Body of pancreas (tissue), 4 donors: ENCODE data around the gene HTR1B. TPM values are rescaled to one million over a fixed set of nuclear protein-coding genes. Genes with fewer than 3 reads are reported as not detected.

Source experiments
- ATAC-seq: fragments of 150-250 bp; one replicate; pipeline ENCODE4 v1.9.1; 2016
- DNase-seq, 4 donors: peaks; one replicate each; pipeline ENCODE4 v3.0.0-alpha.2; 2019
- H3K27ac ChIP-seq, 4 donors: fragments of 200-600 bp; sonication (generic); 1 replicate in 3 of 4; 2 replicates in 1 of 4; pipeline versions ENCODE4 v1.5.1 to v1.6.1; 2016 to 2019; ENCODE audit warnings: mild to moderate bottlenecking in 1 of 4, mixed read lengths in 1 of 4, moderate library complexity in 1 of 4
- H3K27me3 ChIP-seq, 2 donors: fragments of 200-600 bp; sonication (generic); one replicate each; pipeline ENCODE4 v1.6.0; 2016; ENCODE audit warnings: mild to moderate bottlenecking in 1 of 2
- H3K36me3 ChIP-seq, 2 donors: fragments of 200-600 bp; sonication (generic); replicated peaks in 1 of 2; 2 replicates each; pipeline ENCODE4 v1.5.1; 2016; ENCODE audit warnings: low read depth in 2 of 2; ENCODE audit not compliant: insufficient read depth in 1 of 2
- H3K4me1 ChIP-seq: fragments of 200-600 bp; sonication (generic); one replicate; pipeline ENCODE4 v1.6.0; 2016
- H3K4me3 ChIP-seq, 2 donors: fragments of 200-600 bp; sonication (generic); 1 replicate in 1 of 2; 2 replicates in 1 of 2; pipeline ENCODE4 v1.5.1; 2016 to 2019
- H3K9me3 ChIP-seq, 3 donors: fragments of 200-600 bp; sonication (generic); 1 replicate in 2 of 3; 2 replicates in 1 of 3; pipeline ENCODE4 v1.5.1; 2016
- CTCF ChIP-seq, 7 experiments: fragments of 450-650 bp in 4 of 7; fragments of 200-600 bp in 3 of 7; sonication (generic) in 3 of 7; IDR thresholded peaks; one replicate each; pipeline ENCODE4 v1.5.1; 2016 to 2019; ENCODE audit warnings: antibody characterized with exemption in 7 of 7
- POLR2A ChIP-seq, 3 donors: fragments of 450-650 bp; IDR thresholded peaks; one replicate each; pipeline ENCODE4 v1.6.1; 2016; ENCODE audit warnings: antibody characterized with exemption in 3 of 3, mild to moderate bottlenecking in 2 of 3
- WGBS, 2 donors: methylation state at CpG; one replicate each; pipeline ENCODE4 v1.1.5; 2017; 5-methylcytosine and 5-hydroxymethylcytosine counted together
- intact Hi-C: fragments of 100-400 bp; cut with DNase I; formaldehyde crosslinking; loops from one replicate; pipeline ENCODE4 v1.15.1; 2023
- total RNA-seq, 2 donors: library from RNA; depleted of rRNA; stranded (reverse); fragments of >200 nt; gene quantifications; one replicate each; pipeline ENCODE4 v1.1.0, GENCODE V29; 2016

The HTR1B gene
- total RNA-seq, 2 donors from 2014 or later, result 0.52 TPM; not detected in 1

GRCh38 chr6:77457720-77458349 is 5.5 kb downstream of the HTR1B start:
- no peak overlapping the region for H3K4me3 ChIP-seq
- H3K27me3 ChIP-seq, result peaks cover 0 to 7% of the 10 kb centered on the region in 2 donors
- DNase-seq, result peak; percentile 65 to 84 (median 80)
- ATAC-seq, result peak; percentile 78
- no peaks in the 10 kb centered on the region for H3K36me3 ChIP-seq
- TF ChIP-seq CTCF (IDR thresholded peaks at IDR 0.05) (peak; percentile 49 to 72 (median 65)), POLR2A (IDR thresholded peaks at IDR 0.05) (no peak)
- intact Hi-C loops, result no loop called here
- 18 to 23% methylated on average over 6 of the region's 6 CpGs for WGBS, 2 donors
- no peaks in the 10 kb centered on the region for H3K9me3 ChIP-seq
- H3K4me1 ChIP-seq, result peaks cover 12% of the 10 kb centered on the region
- no peak overlapping the region for H3K27ac ChIP-seq

- ATAC-seq, result peak; percentile 38
- 71 to 77% methylated on average over 5 of the region's 5 CpGs for WGBS, 2 donors
- no peak for TF ChIP-seq POLR2A (IDR thresholded peaks at IDR 0.05)
- no peak for TF ChIP-seq CTCF (IDR thresholded peaks at IDR 0.05)
- peaks cover 5% of the 10 kb centered on the region for H3K4me1 ChIP-seq
- no peaks in the 10 kb centered on the region for H3K27me3 ChIP-seq
- peak in 1 of 4 donors; percentile 13 for DNase-seq
- H3K9me3 ChIP-seq, result no peaks in the 10 kb centered on the region
- no peak overlapping the region for H3K27ac ChIP-seq
- no peak overlapping the region for H3K4me3 ChIP-seq
- intact Hi-C loops, result no loop called here
- no peaks in the 10 kb centered on the region for H3K36me3 ChIP-seq
These were observed 6.6 kb downstream of the HTR1B start for GRCh38 chr6:77456531-77457248.

DNA sequence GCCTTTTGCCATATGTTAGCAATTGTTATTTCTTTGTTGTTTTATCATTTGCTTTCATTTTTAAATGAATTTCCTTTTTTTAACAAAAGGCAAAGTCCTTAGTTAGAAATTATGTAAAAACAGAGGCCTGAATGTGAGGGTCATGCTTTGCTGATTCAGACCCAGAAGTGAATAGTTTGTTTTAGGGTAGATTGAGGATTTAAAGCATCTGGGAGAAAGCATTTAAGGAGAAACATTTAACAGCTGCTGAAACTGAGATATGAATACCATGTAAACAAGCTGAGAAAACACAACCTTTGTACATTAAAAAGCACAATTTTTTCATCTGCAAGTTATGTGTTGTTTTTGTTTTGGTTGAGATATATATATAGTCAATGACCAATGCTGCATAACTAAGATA is 8.0 kb downstream of the HTR1B start:
- no peaks in the 10 kb centered on the region for H3K9me3 ChIP-seq
- no peak for DNase-seq
- no peaks in the 10 kb centered on the region for H3K27me3 ChIP-seq
- TF ChIP-seq POLR2A (IDR thresholded peaks at IDR 0.05), result no peak
- TF ChIP-seq CTCF (IDR thresholded peaks at IDR 0.05), result no peak
- H3K4me3 ChIP-seq, result no peak overlapping the region
- H3K27ac ChIP-seq, result no peak overlapping the region
- peaks cover 5% of the 10 kb centered on the region for H3K4me1 ChIP-seq
- ATAC-seq, result no peak
- no peaks in the 10 kb centered on the region for H3K36me3 ChIP-seq
- intact Hi-C loops, result no loop called here

- TF ChIP-seq CTCF (IDR thresholded peaks at IDR 0.05), result no peak
- no peaks in the 10 kb centered on the region for H3K27me3 ChIP-seq
- no peak for DNase-seq
- no peaks in the 10 kb centered on the region for H3K9me3 ChIP-seq
- no peak overlapping the region for H3K4me3 ChIP-seq
- intact Hi-C loops, result no loop called here
- no peak overlapping the region for H3K27ac ChIP-seq
- WGBS, 2 donors, result 87 to 90% methylated on average over 2 of the region's 2 CpGs
- no peak for ATAC-seq
- H3K4me1 ChIP-seq, result peaks cover 5% of the 10 kb centered on the region
- no peaks in the 10 kb centered on the region for H3K36me3 ChIP-seq
These were observed 8.9 kb downstream of the HTR1B start for GRCh38 chr6:77454386-77454785.

GRCh38 chr6:77451466-77451865 is 11.8 kb downstream of the HTR1B start:
- intact Hi-C loops, result no loop called here
- H3K4me3 ChIP-seq, result no peak overlapping the region
- no peak for ATAC-seq
- H3K9me3 ChIP-seq, result no peaks in the 10 kb centered on the region
- 91 to 94% methylated on average over 4 of the region's 4 CpGs for WGBS, 2 donors
- no peaks in the 10 kb centered on the region for H3K27me3 ChIP-seq
- no peak overlapping the region for H3K27ac ChIP-seq
- no peak for DNase-seq
- H3K4me1 ChIP-seq, result peaks cover 5% of the 10 kb centered on the region
- no peaks in the 10 kb centered on the region for H3K36me3 ChIP-seq
- TF ChIP-seq POLR2A (IDR thresholded peaks at IDR 0.05), result no peak
- TF ChIP-seq CTCF (IDR thresholded peaks at IDR 0.05), result no peak
